DOHH2 (cell line): Measurements from ENCODE around the gene SLC35F4.

Experiments used
- CTCF ChIP-seq: fragments of 200-600 bp; sonication (generic); IDR thresholded peaks from one replicate; pipeline ENCODE4 v1.5.1; 2014; ENCODE audit warnings: antibody characterized with exemption, mild to moderate bottlenecking, low read depth, low read length; ENCODE audit not compliant: poor library complexity, severe bottlenecking
- EZH2phosphoT487 ChIP-seq: fragments of 200-600 bp; sonication (generic); IDR thresholded peaks from 2 replicates; pipeline ENCODE4 v1.6.1; 2017; ENCODE audit warnings: borderline replicate concordance, mild to moderate bottlenecking, antibody characterized with exemption, low read length, moderate library complexity, mixed read lengths

- TF ChIP-seq CTCF: no peak
- TF ChIP-seq EZH2phosphoT487: no peak
Measured at GRCh38 chr14:57865403-57866198, at the start of gene SLC35F4.
